HG02588 (cell line): ENCODE data around the gene NRXN2.

Experiments used
- ATAC-seq: cut with Tn5 transposase; IDR thresholded peaks from one replicate; pipeline ENCODE4 v1.9.1; 2021; ENCODE audit warnings: mild to moderate bottlenecking, moderate library complexity; ENCODE audit not compliant: unreplicated experiment

Gene NRXN2

DNA sequence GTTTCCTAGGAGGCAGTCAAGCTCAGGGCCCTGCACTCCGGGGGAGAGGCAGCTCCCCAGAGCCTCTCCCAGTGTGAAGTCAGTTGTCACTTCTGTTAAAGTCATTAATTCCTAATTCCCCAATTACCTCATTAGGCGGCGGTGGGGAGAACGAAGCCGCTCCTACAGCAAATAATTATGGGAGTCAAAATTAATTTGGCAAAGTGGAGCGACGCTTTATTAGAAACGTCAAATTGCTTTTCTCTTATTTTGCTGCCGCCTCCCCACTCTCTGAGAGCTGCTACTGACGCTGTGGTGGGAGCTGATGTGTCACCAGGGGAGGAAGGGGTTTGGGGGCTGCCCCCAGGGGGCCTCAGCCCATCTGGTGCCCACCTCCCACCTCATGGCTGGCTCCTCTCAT lies 90.3 kb downstream of the NRXN2 start:
- no peak for ATAC-seq

DNA sequence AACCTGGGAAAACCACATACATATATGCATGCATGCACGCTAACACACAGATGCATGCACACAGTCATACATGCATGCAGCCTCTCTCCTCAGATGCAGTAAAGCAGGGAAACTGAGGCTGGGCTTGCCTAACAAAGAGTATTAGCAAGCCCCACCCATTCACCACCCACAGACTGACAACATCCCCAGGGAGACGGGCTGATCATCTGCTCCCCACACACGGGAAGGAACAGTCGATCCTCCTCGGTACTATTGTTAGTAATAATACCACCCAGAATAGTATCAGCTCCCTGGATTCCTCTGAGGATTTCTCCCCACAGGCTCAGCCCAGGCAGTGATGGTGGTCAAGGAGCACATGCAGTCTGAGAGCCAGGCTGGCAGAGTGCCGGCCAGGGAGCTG lies 90.8 kb downstream of the NRXN2 start:
- no peak for ATAC-seq

GRCh38 chr11:64631675-64632074 lies 91.3 kb downstream of the NRXN2 start:
- ATAC-seq = no peak

GRCh38 chr11:64629796-64630562 lies 93.0 kb downstream of the NRXN2 start:
- ATAC-seq = no peak

GRCh38 chr11:64629103-64629502 lies 93.9 kb downstream of the NRXN2 start:
- ATAC-seq = no peak

DNA sequence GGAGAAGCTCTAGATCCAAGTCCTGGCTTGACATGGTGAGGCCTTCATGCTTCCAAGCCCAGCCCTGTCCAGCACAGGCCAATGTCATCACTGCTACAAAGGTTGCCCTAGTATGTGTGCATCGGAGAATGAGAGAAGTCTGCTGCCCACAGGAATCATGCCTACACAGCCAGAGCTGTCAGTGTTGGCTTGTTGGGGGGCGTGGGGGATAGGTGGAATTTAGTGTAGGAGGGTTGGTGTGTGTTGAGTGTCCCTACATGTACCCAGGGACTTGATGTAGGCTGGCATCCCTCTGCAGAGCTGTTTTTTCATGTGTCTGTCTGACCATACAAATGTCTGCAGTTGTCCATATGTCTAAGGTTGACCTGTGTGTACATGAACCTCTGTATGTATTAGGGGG lies 94.4 kb downstream of the NRXN2 start:
- no peak for ATAC-seq

GRCh38 chr11:64627371-64627770 lies 95.6 kb downstream of the NRXN2 start:
- no peak for ATAC-seq

DNA sequence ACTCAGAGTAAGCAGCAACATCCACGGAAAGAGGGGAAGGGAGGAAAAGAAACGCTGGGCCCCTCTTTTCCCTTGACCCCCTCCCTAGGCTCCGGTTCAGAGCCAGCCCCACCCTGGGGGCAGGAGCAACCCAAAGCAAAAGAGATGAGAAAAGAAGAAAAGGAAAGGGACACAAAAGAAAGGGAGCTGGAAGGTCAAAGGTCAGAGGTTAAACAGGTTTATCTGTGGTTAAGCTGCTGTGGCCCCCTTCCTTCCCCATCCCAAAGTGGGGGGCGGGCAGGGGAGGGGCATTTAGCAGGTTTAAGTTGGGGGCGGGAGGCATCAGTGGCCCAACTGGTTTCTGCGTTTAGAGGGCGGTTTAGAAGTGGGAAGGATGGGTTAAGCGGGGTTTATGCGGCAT lies 96.4 kb downstream of the NRXN2 start:
- ATAC-seq = no peak

- ATAC-seq = no peak
These were observed 98.0 kb downstream of the NRXN2 start for GRCh38 chr11:64624883-64625481.

DNA sequence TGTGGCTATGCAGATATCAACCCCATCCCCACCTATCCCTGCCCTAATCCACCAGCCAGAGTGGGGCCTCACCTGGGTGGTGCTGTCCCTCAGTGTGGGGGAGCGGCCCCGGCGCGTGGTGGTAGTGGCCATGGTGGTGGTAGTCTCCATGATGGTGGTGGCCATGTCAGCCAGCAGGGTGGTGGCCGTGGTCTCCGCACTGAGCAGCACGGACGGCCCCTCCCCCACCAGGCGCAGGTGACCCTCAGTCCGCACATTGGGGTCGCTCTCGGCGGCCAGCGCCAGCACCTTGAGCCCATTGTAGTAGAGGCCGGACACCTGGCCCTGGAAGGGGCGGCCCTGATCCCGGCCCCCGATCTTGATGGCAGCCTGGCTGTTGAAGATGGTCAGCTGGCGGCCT lies 100.3 kb downstream of the NRXN2 start:
- ATAC-seq = no peak

- no peak for ATAC-seq
These were observed 101.5 kb downstream of the NRXN2 start for GRCh38 chr11:64621283-64622019.

DNA sequence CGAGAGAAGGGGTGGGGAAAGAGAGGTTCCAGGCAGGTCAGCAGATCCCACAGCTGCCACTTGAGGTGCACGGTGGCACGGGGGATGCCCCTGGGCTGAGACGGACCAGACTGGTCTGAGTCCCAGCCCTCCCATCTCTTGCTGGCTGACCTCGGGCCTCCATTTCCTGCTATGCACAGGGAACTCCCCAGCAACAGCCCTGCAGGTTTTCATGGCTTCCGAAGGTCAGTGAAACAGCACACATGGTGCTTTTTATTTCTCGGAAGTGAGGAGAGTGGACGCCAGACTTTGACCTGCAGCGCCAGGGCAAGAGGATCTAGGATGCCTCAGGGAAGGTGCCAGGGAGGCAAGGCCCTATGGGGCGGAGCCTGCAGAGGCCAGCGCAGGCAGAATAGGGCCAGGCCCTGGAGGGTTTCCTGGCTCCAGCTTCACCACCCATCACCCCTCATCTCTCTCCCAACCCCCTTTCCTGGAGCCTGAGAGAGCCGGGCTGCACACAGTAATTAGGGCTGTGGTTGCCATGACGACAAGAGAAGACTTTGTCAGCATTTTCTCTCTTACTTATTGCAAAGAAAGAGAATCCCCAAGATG lies 102.5 kb downstream of the NRXN2 start:
- ATAC-seq = no peak

GRCh38 chr11:64619811-64620380 lies 103.1 kb downstream of the NRXN2 start:
- ATAC-seq = no peak

DNA sequence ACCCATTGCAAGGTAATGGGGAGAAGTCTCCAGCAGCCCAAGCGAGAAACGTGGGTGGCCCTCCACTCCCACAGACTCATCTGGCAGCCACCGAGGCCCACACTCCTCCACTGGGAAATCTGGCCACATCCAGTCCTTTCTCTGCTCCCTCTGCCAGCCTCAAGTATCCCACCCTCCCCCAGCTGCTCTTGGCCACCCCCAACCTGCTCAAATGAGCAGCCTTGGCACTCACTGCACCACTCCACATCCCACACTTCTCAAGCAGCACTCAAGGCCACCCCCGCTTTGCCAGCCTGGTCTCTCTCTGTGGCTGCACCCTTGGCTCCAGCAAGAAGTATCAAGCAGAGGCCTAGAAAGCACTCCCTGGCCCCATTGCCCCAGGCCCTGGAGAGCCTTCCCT lies 103.8 kb downstream of the NRXN2 start:
- ATAC-seq = no peak

DNA sequence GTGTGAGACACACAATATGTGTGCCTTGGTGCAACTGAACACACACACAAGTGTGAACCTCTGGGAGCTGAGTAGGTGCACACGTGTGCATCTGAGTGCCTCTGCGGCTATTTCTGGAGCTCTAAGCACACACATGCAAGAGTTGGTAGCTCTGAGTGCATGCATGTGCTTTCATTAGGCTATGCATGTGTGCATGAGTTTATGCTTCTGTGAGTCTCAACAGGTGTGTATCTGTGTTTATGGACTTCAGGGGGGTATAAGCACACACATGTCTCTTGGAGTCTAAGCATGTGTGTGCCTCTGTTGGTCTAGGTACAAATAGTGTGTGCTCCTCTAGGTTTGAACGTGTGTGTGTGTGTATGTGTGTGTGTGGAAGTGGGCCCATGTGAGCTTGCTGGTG lies 106.2 kb downstream of the NRXN2 start:
- ATAC-seq = no peak

DNA sequence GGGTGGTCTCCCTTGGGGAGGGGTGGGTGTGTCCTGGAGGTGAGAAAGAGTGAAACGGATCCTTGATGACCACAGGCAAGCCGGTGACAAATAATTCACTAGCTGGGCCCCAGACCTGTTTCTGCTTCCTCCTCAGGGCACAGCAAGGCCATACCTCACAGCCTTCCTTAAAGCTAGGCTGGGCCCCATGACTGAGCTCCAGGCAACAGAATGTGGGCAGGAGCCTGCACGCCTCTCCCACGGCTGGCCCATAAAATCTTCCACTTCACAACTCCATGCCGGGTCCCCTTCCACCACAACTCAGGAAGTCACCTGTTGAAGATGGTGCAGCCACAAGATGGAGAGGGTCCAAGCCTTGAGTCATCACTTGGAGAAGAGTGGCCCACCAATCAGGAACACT lies 108.1 kb downstream of the NRXN2 start:
- no peak for ATAC-seq

GRCh38 chr11:64613648-64614047 lies 109.3 kb downstream of the NRXN2 start:
- ATAC-seq = no peak

GRCh38 chr11:64611869-64612646 lies 110.9 kb downstream of the NRXN2 start:
- no peak for ATAC-seq

GRCh38 chr11:64611176-64611575 lies 111.8 kb downstream of the NRXN2 start:
- ATAC-seq = no peak

DNA sequence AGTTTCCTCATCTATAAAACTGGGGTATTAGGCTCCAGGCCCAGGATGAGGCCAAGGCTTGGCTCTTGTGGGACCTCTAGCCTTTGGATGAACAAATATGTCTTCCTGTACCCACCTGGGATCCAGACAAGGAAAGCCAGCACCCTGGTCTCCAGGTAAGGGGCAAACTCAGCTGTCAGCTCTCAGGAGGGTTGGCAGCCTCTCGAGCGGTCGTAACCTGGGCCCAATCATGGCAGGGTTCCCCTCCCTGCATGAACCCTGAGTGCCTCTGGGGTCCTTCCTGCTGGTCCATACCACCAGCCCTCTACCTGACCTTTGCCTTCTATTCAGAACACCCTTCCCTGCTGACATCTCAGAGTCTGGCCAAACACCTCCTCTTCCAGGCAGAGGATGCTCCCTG lies 112.4 kb downstream of the NRXN2 start:
- no peak for ATAC-seq
